GM12872 (cell line): Measurements from ENCODE around the gene UBC.

Source experiments
- TF ChIP-seq, protein P1 (sequence below): IDR thresholded peaks from 3 replicates; pipeline ENCODE4 v1.5.1; 2011; ENCODE audit warnings: low read depth, mild to moderate bottlenecking, low read length, moderate library complexity; ENCODE audit not compliant: insufficient read depth

Gene UBC

DNA sequence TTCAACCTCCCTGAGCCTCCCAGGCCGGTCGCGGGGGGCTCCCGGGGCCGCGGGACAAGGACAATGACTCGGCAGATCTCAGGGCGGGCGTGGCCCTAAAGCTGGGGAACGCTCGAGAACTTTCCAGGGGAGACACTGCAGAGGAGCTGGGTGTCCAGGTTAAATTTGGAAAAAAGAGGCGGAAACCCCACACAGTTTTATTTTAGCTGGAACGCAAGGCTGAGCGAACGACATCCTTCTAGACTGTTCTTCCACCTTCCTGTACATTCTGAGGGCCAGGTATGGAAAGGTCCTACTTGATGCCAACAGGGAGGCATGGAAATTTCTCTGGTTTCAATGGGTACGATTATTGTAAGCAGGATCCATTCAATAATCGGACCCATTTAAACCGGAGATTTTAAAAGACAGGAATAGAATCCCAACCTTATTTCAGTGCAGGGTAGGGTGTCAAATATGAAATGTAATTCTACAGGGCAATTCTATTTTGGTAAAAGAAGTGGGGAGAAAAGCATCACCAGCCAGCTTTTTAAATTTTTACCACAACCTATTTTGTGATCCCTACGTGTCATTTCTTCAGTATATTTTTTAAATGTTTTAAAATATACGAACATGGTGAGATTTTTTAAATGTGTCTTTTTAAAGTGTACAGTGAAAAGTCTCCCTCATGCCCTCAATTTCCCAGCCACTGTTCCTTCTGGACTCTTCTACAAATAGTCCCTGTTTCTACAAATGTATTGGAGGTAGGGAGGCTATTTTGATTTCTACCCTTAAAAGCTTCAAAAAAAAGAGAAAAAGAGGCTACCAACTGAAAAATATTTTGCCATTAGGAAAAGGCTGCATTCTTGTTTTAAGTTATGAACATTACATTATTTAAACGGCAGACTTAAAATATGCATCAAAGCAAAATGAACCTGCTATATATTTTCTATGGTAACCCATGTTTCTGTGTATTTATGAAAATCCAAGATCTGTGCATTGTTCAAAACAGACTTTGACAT is 1.1 kb upstream of the UBC start:
- TF ChIP-seq, protein P1, sequence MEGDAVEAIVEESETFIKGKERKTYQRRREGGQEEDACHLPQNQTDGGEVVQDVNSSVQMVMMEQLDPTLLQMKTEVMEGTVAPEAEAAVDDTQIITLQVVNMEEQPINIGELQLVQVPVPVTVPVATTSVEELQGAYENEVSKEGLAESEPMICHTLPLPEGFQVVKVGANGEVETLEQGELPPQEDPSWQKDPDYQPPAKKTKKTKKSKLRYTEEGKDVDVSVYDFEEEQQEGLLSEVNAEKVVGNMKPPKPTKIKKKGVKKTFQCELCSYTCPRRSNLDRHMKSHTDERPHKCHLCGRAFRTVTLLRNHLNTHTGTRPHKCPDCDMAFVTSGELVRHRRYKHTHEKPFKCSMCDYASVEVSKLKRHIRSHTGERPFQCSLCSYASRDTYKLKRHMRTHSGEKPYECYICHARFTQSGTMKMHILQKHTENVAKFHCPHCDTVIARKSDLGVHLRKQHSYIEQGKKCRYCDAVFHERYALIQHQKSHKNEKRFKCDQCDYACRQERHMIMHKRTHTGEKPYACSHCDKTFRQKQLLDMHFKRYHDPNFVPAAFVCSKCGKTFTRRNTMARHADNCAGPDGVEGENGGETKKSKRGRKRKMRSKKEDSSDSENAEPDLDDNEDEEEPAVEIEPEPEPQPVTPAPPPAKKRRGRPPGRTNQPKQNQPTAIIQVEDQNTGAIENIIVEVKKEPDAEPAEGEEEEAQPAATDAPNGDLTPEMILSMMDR = no peak

DNA sequence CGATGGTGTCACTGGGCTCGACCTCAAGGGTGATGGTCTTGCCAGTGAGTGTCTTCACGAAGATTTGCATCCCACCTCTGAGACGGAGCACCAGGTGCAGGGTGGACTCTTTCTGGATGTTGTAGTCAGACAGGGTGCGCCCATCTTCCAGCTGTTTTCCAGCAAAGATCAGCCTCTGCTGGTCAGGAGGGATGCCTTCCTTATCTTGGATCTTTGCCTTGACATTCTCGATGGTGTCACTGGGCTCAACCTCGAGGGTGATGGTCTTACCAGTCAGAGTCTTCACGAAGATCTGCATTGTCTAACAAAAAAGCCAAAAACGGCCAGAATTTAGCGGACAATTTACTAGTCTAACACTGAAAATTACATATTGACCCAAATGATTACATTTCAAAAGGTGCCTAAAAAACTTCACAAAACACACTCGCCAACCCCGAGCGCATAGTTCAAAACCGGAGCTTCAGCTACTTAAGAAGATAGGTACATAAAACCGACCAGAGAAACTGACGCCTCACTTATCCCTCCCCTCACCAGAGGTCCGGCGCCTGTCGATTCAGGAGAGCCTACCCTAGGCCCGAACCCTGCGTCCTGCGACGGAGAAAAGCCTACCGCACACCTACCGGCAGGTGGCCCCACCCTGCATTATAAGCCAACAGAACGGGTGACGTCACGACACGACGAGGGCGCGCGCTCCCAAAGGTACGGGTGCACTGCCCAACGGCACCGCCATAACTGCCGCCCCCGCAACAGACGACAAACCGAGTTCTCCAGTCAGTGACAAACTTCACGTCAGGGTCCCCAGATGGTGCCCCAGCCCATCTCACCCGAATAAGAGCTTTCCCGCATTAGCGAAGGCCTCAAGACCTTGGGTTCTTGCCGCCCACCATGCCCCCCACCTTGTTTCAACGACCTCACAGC is 717 bp downstream of the UBC start:
- TF ChIP-seq, protein P1 = peak; percentile 69

DNA sequence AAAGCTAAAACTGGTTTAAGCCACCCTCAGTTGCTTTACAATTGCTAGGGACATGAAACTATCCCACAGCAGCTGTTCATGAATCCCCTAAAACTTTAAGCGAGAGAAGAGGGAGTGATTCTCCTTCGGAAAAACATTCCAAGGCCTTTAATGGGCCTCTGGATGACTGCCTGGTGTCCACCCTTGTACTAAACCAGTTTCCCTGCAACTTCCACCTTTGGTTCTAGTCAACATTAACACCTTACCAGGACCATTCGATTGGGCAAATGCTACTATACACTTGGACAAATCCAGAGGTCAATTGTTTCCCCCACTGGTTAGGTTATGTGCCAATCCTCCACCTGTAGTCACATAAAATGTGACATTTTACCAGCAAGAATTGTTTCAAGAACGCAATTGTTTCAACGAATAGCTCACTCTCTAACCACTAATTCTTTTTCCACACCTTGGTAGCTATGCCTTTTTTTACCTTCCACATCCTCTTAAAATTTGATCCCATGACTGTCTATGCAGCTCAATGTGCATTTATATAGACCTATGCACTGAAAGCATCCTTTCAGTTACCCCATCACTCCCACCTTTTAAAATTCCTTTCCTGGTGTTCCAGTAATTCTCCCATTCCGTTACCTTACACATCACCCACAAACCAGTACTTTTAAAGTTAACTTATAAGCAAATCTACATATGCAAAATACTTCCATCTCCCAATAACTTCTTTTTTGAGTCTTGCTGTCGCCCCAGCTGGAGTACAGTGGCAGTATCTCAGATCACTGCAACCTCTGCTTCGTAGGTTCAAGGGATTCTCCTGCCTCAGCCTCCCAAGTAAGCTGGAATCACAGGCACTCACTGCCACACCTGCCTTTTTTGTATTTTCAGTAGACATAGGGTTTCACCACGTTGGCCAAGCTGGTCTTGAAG is 3.6 kb downstream of the UBC start:
- TF ChIP-seq, protein P1 = no peak

DNA sequence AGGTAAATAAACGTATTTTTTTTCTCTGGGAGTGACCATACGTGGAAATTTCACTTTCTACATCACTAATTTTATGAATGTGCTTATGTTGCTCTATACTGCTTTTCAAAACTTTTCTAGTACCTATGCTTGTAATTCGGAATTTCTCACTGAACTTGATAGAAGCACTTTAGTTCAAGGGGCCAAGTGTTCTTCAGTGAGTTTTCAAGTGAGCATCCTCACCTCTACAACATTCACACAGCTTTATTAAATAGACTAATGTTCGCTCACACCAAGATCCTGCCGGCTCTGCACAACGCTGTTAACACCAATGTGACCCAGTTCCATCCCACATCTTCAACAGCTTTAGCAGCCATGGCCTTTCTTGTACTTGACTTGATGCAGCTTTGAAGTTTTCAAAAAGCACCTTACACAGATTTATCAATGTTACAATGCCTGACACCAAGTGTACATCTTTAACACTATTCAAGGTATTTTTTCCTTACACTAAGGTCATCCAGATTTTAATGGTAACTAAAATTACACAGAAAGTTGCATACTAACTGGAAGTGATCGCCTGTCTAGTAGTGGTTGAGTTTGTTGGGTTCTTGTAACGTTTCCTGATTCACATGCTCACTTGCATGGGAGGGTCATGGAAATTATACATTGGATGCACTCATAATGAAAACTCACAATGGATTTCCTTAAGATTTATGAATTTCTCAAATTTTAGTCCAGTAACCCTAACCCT is 4.5 kb downstream of the UBC start:
- TF ChIP-seq, protein P1 = no peak

DNA sequence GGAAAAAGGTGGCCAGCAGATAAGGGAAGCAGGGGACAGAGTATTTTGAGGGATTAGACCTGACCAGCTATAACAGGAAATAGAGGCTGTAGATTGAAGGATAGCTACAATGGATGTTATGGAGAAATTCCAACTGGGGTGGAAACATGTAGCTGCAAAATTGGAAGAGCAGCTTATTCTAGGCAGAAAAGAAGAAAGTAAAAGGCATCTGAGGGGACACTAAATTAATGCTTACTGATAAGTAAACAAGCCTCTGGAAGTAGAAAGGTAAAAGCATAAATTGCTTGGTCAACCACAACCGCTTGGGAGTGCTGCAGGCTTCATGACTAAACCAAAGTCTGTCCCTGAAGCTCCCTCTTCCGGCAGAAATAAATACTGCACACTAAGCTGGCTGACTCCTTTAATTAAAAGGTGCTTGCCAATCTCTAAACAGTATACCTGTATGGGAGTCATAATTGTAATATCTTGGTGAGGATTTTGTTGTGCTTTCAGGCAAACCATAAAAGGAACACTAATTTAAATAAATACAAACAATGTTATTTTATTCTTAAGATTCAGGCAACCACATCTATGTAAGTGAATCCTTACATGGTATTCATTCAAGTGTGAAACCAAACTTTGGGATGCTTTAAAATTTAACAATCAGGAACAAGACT is 7.7 kb downstream of the UBC start:
- TF ChIP-seq, protein P1 = peak; percentile 98
